ENCODE results near the gene KLHL22.

DNA sequence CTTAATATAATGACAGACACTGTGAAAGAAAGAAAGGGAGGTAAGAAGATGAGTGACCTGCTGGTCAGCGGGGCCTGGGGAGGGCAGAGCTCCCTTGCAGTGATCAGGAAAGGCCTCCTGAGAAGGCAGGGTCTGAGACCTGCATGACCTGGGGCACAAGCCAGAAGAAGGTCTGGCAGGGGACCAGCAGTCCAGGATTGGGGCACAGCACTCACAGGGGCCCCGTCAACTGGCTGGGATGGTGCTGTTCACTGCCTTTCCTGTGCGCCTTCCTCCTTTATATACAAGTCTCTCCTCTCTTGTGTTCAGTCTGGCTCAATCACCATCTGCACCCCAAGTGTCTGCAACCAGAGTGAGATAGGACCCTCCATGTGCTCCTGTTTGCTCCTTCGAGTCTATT is 35.7 kb downstream of the KLHL22 start:
- TF ChIP-seq, protein P1, sequence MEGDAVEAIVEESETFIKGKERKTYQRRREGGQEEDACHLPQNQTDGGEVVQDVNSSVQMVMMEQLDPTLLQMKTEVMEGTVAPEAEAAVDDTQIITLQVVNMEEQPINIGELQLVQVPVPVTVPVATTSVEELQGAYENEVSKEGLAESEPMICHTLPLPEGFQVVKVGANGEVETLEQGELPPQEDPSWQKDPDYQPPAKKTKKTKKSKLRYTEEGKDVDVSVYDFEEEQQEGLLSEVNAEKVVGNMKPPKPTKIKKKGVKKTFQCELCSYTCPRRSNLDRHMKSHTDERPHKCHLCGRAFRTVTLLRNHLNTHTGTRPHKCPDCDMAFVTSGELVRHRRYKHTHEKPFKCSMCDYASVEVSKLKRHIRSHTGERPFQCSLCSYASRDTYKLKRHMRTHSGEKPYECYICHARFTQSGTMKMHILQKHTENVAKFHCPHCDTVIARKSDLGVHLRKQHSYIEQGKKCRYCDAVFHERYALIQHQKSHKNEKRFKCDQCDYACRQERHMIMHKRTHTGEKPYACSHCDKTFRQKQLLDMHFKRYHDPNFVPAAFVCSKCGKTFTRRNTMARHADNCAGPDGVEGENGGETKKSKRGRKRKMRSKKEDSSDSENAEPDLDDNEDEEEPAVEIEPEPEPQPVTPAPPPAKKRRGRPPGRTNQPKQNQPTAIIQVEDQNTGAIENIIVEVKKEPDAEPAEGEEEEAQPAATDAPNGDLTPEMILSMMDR (IDR thresholded peaks at IDR 0.05; ENCODE audit: borderline replicate concordance, extremely low read depth, low read length, poor library complexity, severe bottlenecking) = no peak
- TF ChIP-seq EZH2 (IDR thresholded peaks at IDR 0.05; ENCODE audit: borderline replicate concordance, low read depth, low read length, severe bottlenecking) = no peak

Measured in DND-41 (cell line).